ENCODE results near the gene PSPN. TPM values are rescaled to one million over a fixed set of nuclear protein-coding genes. Genes with fewer than 3 reads are reported as not detected.

The PSPN gene
- total RNA-seq, 1 experiment from 2014 or later = 1.6 TPM

- Histone ChIP-seq H3K9me3 (ENCODE audit: control insufficient read depth, insufficient read depth, low read depth, low read length) (no peaks in the 10 kb centered on the region), H3K36me3 (ENCODE audit: control insufficient read depth, insufficient read depth, low read length) (no peaks in the 10 kb centered on the region; the same call in 1 of the 2 replicates), H3K27me3 (ENCODE audit: control insufficient read depth, insufficient read depth, low read length) (no peaks in the 10 kb centered on the region), H3K4me1 (ENCODE audit: control insufficient read depth, insufficient read depth, low read length) (0 out of 2 replicates have a peak, but pooled peaks cover 4% of the 10 kb centered on the region), H3K27ac (ENCODE audit: low read length) (no peak overlapping the region), H3K4me3 (ENCODE audit: low read depth in 2 of 2, low read length in 2 of 2) (no peak overlapping the region)
- no TSS peak for BruUV-seq (replicated peaks)
- no peak for ATAC-seq
- no peak for TF ChIP-seq REST (IDR thresholded peaks at IDR 0.05; ENCODE audit: insufficient read depth in 1 of 2, low read depth in 2 of 2, low read length in 1 of 2)
- no peak for TF ChIP-seq POLR2AphosphoS5 (IDR thresholded peaks at IDR 0.05; ENCODE audit: low read depth, low read length)
- no peak for TF ChIP-seq CTCF (IDR thresholded peaks at IDR 0.05)
- TF ChIP-seq TCF7L2 (IDR thresholded peaks at IDR 0.05; ENCODE audit: low read depth, low read length) = no peak
- no peak for TF ChIP-seq SIN3A (IDR thresholded peaks at IDR 0.05; ENCODE audit: borderline replicate concordance, insufficient read depth, low read depth, low read length)
- intact Hi-C loops (cut with micrococcal nuclease; ENCODE audit: unreplicated experiment) (no loop called here), in situ Hi-C loops (cut with HindIII; ENCODE audit: low pct_unique_long_range_greater_than_20kb, low sequenced_read_pairs) (no loop called here)
- DNase-seq (ENCODE audit: low read depth, low spot score) = no peak
- ChIA-PET POLR2A (no interaction called here), CTCF (no interaction called here)
These were observed 16.0 kb downstream of the PSPN start for GRCh38 chr19:6359568-6360341.

GRCh38 chr19:6358003-6358402 is 17.7 kb downstream of the PSPN start:
- H3K4me3 ChIP-seq (ENCODE audit: low read depth in 2 of 2, low read length in 2 of 2) = no peak overlapping the region
- 0 out of 2 replicates have a peak, but pooled peaks cover 4% of the 10 kb centered on the region for H3K4me1 ChIP-seq (ENCODE audit: control insufficient read depth, insufficient read depth, low read length)
- in situ Hi-C loops (cut with HindIII; ENCODE audit: low pct_unique_long_range_greater_than_20kb, low sequenced_read_pairs) (no loop called here), intact Hi-C loops (cut with micrococcal nuclease; ENCODE audit: unreplicated experiment) (no loop called here)
- H3K9me3 ChIP-seq (ENCODE audit: control insufficient read depth, insufficient read depth, low read depth, low read length) = no peaks in the 10 kb centered on the region
- H3K27ac ChIP-seq (ENCODE audit: low read length) = no peak overlapping the region
- ChIA-PET CTCF (no interaction called here), POLR2A (no interaction called here)
- ATAC-seq = no peak
- no peaks in the 10 kb centered on the region for H3K27me3 ChIP-seq (ENCODE audit: control insufficient read depth, insufficient read depth, low read length)
- no peak for TF ChIP-seq SIN3A (IDR thresholded peaks at IDR 0.05; ENCODE audit: borderline replicate concordance, insufficient read depth, low read depth, low read length)
- TF ChIP-seq POLR2AphosphoS5 (IDR thresholded peaks at IDR 0.05; ENCODE audit: low read depth, low read length) = no peak
- no peak for DNase-seq (ENCODE audit: low read depth, low spot score)
- BruUV-seq (replicated peaks) = no TSS peak
- no peaks in the 10 kb centered on the region; the same call in 1 of the 2 replicates for H3K36me3 ChIP-seq (ENCODE audit: control insufficient read depth, insufficient read depth, low read length)

GRCh38 chr19:6357174-6357573 is 18.6 kb downstream of the PSPN start:
- Histone ChIP-seq H3K9me3 (ENCODE audit: control insufficient read depth, insufficient read depth, low read depth, low read length) (no peaks in the 10 kb centered on the region), H3K4me3 (ENCODE audit: low read depth in 2 of 2, low read length in 2 of 2) (no peak overlapping the region), H3K27ac (ENCODE audit: low read length) (no peak overlapping the region), H3K36me3 (ENCODE audit: control insufficient read depth, insufficient read depth, low read length) (no peaks in the 10 kb centered on the region; the same call in 1 of the 2 replicates), H3K4me1 (ENCODE audit: control insufficient read depth, insufficient read depth, low read length) (no peaks in the 10 kb centered on the region), H3K27me3 (ENCODE audit: control insufficient read depth, insufficient read depth, low read length) (no peaks in the 10 kb centered on the region)
- no TSS peak for BruUV-seq (replicated peaks)
- DNase-seq (ENCODE audit: low read depth, low spot score) = no peak
- ChIA-PET CTCF (interaction anchor here (0.6 kb wide), 1 partner anchor 59 kb away, joined by 3 read pairs; no protein-coding TSS in a partner anchor), POLR2A (no interaction called here)
- in situ Hi-C loops (cut with HindIII; ENCODE audit: low pct_unique_long_range_greater_than_20kb, low sequenced_read_pairs) = no loop called here
- no peak for ATAC-seq
- TF ChIP-seq POLR2AphosphoS5 (IDR thresholded peaks at IDR 0.05; ENCODE audit: low read depth, low read length) (no peak), TCF7L2 (IDR thresholded peaks at IDR 0.05; ENCODE audit: low read depth, low read length) (no peak), SIN3A (IDR thresholded peaks at IDR 0.05; ENCODE audit: borderline replicate concordance, insufficient read depth, low read depth, low read length) (no peak), REST (IDR thresholded peaks at IDR 0.05; ENCODE audit: insufficient read depth in 1 of 2, low read depth in 2 of 2, low read length in 1 of 2) (no peak), CTCF (IDR thresholded peaks at IDR 0.05) (no peak)
- intact Hi-C loops (cut with micrococcal nuclease; ENCODE audit: unreplicated experiment) = no loop called here

Data from Panc1 (cell line).